Amniotic stem cell (primary cell): ENCODE data around the gene SDK1.

Source experiments
- DNase-seq: peaks from one replicate; lab custom pipeline; 2025; lab: John Stamatoyannopoulos, UW

SDK1 gene

DNA sequence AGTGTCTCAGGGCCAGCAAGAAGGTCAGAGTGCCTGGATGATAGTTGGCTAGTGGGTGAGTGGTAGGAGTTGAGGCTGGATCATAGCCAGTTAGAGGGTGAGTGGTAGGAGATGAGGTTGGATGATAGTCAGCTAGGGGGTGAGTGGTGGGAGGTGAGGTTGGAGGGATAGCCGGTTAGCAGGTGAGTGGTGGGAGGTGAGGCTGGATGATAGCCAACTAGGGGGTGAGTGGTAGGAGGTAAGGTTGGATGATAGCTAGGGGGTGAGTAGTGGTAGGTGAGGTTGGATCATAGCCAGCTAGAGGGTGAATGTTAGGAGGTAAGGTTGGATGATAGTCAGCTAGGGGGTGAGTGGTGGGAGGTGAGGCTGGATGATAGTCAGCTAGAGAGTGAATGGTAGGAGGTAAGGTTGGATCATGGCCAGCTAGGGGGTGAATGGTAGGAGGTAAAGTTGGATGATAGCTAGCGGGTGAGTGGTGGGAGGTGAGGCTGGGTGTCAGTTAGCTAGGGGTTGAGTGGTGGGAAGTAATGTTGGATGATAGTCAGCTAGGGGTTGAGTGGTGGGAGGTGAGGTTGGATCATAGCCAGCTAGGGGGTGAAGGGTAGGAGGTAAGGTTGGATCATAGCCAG, 226.6 kb downstream of the SDK1 start:
- DNase-seq = no peak

- DNase-seq = no peak
Measured at GRCh38 chr7:3533040-3533439, 232.0 kb downstream of the SDK1 start.

- no peak for DNase-seq
Measured at GRCh38 chr7:3537210-3537875, 236.3 kb downstream of the SDK1 start.

- DNase-seq = no peak
Measured at GRCh38 chr7:3538041-3538440, 237.0 kb downstream of the SDK1 start.

DNA sequence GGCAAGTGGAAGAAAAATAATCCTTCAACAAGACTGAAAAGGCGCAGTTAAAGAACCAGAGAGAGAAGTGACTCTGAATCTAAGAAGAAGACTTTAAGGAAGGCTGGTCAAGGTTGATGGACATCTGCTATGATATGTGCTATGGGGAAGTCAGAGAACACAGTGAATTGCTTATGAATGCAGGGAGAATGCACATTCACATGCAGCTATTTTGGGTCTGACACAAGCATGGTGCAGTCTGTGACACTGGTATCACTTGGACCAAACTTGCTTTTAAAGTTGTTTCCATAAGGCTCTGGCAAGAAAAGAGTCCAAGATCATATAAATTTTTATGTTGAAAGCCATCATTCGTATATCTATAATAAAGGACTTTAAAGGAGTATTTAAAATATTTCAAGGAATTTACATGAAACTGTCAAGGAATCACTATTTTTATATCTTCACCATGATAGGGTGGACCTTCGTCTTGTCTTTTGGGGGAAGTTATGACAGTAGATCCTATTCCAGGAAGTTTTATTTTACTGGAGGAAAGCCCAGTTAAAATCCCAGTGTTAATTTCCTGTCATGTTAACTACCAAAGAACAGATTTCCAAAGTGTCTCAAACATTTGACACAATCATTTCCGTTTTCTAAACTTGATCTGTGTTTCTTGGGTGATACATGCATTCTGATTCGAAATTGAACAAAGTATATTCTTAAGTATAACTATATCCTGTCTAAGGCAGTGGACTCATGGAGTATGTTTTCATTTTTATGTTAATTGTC, 239.6 kb downstream of the SDK1 start:
- DNase-seq = no peak

- DNase-seq = no peak
Measured at GRCh38 chr7:3544202-3544601, 243.2 kb downstream of the SDK1 start.

- DNase-seq = no peak
Measured at GRCh38 chr7:3548815-3549214, 247.8 kb downstream of the SDK1 start.

GRCh38 chr7:3549601-3550000, 248.5 kb downstream of the SDK1 start:
- DNase-seq = no peak

DNA sequence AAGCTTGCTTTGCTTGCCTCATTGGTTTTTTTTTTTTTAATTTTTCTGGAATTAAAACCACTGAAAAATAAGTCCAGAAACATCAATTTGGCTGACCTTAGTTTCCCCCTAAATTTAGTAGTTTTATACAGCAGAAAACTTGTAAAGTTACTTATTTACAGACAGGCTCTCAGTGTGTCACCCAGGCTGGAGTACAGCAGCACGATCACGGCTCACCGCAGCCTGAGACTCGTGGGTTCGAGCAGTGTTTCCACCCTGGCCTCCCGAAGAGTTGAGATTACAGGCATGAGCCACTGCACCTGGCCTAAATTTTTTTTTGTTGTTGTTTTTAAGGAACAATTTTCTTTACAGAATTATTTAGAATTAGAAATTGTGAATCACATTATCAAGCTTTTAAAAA, 250.5 kb downstream of the SDK1 start:
- DNase-seq = no peak

GRCh38 chr7:3552499-3552898, 251.4 kb downstream of the SDK1 start:
- DNase-seq = no peak

GRCh38 chr7:3558400-3558799, 257.3 kb downstream of the SDK1 start:
- DNase-seq = no peak

GRCh38 chr7:3559278-3559677, 258.2 kb downstream of the SDK1 start:
- DNase-seq = no peak

DNA sequence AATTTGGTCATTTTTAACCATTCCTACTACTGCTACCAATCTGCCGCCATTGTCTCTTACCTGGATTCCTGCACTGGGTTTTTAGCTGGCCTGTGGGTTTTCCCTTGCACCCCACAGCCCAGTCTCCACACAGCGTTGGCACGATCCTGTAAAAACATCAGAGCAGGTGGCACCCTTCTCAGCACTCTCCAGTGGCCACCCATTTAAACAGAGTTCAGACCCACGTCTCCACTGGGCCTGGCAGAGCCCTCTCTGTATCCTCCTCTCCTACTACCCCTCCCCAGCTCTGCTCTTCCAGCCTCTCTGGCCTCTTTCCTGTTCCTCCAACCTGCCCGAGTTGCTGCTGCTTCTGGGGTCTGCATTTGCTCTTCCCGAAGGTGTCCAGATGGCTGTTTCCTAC, 259.4 kb downstream of the SDK1 start:
- no peak for DNase-seq

- DNase-seq = no peak
Measured at GRCh38 chr7:3561932-3562331, 260.9 kb downstream of the SDK1 start.

GRCh38 chr7:3564231-3564630, 263.2 kb downstream of the SDK1 start:
- DNase-seq = no peak

GRCh38 chr7:3568516-3568915, 267.5 kb downstream of the SDK1 start:
- no peak for DNase-seq

DNA sequence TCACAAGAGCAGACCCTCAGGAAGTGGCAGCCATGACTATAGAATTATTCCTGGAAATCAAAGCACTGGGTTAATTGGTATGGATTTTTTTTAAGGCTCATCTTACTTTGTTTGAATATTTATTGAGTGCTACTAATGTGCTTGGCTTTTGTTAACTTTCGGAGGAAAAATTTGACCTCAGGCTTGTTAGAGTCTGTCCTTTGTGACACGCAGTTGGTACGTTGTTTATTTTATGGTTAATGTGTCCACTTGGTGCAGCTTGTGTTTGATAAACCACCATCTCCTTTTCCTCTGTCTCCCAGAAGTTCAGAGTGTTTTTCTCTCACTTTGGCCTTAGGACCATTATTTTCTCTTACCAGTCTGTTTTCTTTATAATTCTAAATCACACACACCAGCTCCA, 268.6 kb downstream of the SDK1 start:
- no peak for DNase-seq

DNA sequence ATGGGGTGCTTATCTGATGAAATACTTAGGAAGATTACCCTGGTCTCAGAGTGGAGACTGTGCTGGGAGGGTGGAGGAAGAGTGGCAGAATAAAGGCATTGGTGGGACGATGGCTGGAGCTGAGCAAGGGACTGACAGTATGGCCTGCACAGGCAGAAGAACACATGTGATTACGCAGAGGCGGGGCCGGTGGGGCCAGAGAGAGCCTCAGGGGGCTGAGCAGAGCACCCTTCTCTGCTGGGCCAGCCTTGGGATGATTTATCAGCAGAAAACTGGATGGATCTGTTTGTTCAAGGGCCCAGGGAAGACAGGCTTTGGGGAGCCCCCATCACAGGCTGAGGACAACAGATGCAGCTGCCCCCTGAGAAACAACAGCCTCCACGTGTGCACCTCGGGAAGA, 272.1 kb downstream of the SDK1 start:
- DNase-seq = no peak

GRCh38 chr7:3574386-3574785, 273.3 kb downstream of the SDK1 start:
- DNase-seq = no peak

DNA sequence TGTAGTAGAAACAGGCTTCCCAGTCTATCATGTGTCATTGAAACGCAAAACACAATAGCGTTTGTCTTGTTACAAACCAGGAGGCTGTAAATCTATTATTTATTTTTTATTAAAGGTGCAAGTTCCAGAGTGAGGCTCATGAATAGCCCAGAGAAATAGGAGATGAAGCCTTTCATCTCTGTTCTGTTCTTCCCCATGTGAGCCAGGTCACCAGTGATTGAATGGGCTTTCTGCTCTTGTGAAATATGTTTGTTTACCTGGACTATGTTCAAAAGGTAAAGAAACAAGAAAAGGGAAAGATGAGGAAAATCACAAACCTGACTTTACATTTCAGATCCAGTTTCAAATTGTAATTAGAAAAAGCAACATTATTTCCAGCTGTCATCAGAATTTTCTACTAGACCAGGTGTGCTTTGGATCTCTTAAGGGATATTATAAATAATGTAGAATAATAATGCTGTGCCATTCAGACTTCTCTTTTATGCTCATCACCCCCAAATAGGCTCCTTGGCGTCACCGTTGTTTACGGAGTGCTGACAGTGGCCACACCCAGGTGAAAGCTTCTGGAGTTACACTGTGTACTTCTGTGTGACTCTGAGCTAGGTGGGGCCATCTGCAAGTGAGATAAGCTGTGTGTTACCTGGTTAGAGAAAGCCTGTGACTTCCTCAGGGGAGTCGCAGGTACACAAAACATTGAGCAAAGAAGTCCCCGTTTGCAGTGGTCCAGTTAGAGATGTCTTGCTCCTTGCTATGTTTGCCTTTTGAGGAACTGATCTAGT, 274.9 kb downstream of the SDK1 start:
- DNase-seq = no peak

- DNase-seq = no peak
Measured at GRCh38 chr7:3578399-3578798, 277.3 kb downstream of the SDK1 start.

DNA sequence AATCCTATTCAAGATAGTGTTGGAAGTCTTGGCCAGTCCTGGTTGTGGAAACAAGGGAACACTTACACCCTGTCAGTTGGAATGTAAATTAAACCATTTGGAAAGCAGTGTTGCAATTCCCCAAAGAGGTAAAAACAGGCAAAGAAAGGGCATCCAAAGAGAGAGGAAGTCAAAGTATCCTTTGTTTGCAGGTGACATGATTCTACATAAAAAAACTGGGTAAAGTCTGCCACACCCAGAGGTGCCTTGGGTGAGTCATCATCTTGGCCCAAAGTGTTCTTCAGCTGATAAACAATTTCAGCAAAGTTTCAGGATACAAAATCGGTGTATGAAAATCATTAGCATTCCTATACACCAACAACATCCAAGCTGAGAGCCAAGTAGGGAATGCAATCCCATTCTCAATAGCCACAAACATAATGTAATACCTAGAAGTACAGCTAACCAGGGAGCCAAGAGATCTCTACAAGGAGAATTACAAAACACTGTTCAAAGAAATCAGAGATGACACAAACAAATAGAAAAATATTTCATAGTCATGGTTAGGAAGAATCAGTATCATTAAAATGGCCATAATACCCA, 278.7 kb downstream of the SDK1 start:
- no peak for DNase-seq
